ENCODE results near the gene CRCP.
"Not testable (repeated sequence)": the region's sequence is repeated elsewhere in the genome, so short reads cannot be mapped to it uniquely, and the experiment has no call there.

DNA sequence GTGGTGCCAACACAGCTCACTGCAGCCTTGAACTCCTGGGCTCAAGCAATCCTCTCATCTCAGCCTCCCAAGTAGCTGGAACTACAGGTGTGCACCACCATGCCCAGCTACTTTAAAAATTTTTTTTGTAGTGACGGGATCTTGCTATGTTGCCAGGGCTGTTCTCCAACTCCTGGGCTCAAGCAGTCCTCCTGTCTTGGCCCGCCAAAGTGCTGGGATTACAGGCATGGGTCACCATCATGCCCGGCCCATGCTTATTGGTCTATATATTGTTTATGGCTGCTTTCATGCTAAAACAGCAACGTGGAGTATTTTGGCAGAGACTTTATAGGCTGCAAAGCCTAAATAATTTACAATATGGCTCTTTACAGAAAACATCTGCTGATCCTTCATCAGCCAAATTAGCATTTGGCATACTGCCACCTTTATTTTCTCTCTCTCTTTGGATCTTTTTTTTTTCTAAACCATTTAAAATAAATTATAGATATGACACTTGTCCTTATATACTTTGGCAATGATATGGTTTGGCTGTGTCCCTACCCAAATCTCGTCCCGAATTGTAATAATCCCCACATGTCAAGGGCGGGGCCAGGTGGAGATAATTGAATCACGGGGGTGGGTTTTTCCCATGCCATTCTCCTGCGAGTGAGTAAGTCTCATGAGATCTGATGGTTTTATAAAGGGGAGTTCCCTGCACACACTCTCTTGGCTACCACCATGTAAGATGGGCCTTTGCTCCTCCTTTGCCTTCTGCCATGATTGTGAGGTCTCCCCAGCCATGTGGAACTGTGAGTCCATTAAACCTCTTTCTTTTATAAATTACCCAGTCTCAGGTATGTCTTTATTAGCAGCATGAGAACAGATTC, 58.1 kb downstream of the CRCP start:
- TF ChIP-seq POLR2A (IDR thresholded peaks at IDR 0.05), result not testable (repeated sequence)
- TF ChIP-seq, protein P1, sequence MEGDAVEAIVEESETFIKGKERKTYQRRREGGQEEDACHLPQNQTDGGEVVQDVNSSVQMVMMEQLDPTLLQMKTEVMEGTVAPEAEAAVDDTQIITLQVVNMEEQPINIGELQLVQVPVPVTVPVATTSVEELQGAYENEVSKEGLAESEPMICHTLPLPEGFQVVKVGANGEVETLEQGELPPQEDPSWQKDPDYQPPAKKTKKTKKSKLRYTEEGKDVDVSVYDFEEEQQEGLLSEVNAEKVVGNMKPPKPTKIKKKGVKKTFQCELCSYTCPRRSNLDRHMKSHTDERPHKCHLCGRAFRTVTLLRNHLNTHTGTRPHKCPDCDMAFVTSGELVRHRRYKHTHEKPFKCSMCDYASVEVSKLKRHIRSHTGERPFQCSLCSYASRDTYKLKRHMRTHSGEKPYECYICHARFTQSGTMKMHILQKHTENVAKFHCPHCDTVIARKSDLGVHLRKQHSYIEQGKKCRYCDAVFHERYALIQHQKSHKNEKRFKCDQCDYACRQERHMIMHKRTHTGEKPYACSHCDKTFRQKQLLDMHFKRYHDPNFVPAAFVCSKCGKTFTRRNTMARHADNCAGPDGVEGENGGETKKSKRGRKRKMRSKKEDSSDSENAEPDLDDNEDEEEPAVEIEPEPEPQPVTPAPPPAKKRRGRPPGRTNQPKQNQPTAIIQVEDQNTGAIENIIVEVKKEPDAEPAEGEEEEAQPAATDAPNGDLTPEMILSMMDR (IDR thresholded peaks at IDR 0.05), result not testable (repeated sequence)

Measured in testis (tissue), 2 donors.